BE2C (cell line): Measurements from ENCODE around the gene SLC8A1.
A peak's percentile ranks its signal among the peaks of the same experiment; 100 is the strongest.

Experiments
- DNase-seq: peaks from one replicate; pipeline ENCODE4 v3.0.0-alpha.2; 2020
- H3K27me3 ChIP-seq: fragments of 250-450 bp; sonication (Bioruptor Pico); 2 replicates; pipeline ENCODE4 v1.5.1; 2020; ENCODE audit warnings: mild to moderate bottlenecking
- H3K36me3 ChIP-seq: fragments of 250-450 bp; sonication (Bioruptor Pico); 2 replicates; pipeline ENCODE4 v1.5.1; 2020; ENCODE audit warnings: mild to moderate bottlenecking
- H3K4me1 ChIP-seq: fragments of 250-450 bp; sonication (Bioruptor Pico); 2 replicates; pipeline ENCODE4 v1.5.1; 2020
- H3K4me3 ChIP-seq: 2 replicates; pipeline ENCODE4 v1.5.1; 2011; ENCODE audit warnings: low read depth, low read length
- H3K9me3 ChIP-seq: fragments of 250-450 bp; sonication (Bioruptor Pico); 2 replicates; pipeline ENCODE4 v1.5.1; 2020
- TF ChIP-seq, protein P1 (sequence below): IDR thresholded peaks from 2 replicates; pipeline ENCODE4 v1.5.1; 2012; ENCODE audit warnings: mild to moderate bottlenecking, low read depth, low read length

The SLC8A1 gene

DNA sequence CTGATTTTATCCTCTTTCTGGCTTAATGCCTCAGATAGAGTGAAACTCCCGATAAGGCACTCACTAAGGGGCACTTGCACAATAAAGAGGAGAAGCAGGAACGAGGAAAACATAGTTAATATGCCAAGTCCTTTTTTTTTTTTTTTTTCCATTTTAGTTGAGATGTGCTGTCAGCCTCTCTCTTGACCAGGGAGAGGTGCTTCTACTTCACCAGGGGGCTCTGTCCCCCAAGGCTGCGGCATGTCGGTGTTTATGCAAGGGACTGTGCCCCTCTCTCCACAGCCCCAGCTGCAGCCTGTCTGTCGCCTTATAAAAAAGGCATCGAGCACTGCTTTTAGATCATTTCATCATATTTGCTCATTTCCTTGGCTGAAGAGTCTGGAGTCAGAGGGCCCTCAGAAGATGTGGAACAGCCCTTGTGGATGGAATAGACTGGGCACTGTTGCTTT is 178.1 kb downstream of the SLC8A1 start:
- no peaks in the 10 kb centered on the region for H3K27me3 ChIP-seq
- no peaks in the 10 kb centered on the region for H3K9me3 ChIP-seq
- H3K4me1 ChIP-seq, result peaks cover 12% of the 10 kb centered on the region
- TF ChIP-seq, protein P1, sequence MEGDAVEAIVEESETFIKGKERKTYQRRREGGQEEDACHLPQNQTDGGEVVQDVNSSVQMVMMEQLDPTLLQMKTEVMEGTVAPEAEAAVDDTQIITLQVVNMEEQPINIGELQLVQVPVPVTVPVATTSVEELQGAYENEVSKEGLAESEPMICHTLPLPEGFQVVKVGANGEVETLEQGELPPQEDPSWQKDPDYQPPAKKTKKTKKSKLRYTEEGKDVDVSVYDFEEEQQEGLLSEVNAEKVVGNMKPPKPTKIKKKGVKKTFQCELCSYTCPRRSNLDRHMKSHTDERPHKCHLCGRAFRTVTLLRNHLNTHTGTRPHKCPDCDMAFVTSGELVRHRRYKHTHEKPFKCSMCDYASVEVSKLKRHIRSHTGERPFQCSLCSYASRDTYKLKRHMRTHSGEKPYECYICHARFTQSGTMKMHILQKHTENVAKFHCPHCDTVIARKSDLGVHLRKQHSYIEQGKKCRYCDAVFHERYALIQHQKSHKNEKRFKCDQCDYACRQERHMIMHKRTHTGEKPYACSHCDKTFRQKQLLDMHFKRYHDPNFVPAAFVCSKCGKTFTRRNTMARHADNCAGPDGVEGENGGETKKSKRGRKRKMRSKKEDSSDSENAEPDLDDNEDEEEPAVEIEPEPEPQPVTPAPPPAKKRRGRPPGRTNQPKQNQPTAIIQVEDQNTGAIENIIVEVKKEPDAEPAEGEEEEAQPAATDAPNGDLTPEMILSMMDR, result no peak
- H3K4me3 ChIP-seq, result no peak overlapping the region
- DNase-seq, result no peak
- H3K36me3 ChIP-seq, result no peaks in the 10 kb centered on the region

DNA sequence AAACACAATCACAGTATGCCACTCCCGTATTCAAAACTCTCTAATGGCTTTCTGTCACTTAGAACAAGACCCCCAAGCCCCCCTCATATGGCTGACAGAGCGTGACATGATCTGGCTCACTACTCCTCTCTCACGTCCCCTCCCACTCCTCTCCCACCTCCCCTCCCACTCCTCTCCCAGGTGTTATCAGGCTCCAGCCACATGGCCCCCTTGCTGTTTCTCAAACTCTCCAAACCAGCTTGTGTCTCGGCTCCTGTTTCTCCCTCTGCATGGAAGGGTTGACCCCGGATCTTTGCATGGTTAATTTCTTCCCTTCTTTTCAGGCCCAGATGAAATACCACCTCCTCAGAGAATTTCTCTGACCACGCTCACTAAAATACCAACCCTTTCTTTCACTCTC is 180.8 kb downstream of the SLC8A1 start:
- H3K9me3 ChIP-seq, result no peaks in the 10 kb centered on the region
- peak; percentile 60 for DNase-seq
- no peaks in the 10 kb centered on the region for H3K27me3 ChIP-seq
- H3K4me3 ChIP-seq, result 0 out of 2 replicates have a peak overlapping the region, but pooled peaks have one; percentile 5
- no peaks in the 10 kb centered on the region for H3K36me3 ChIP-seq
- H3K4me1 ChIP-seq, result peaks cover 12% of the 10 kb centered on the region
- TF ChIP-seq, protein P1, result no peak

DNA sequence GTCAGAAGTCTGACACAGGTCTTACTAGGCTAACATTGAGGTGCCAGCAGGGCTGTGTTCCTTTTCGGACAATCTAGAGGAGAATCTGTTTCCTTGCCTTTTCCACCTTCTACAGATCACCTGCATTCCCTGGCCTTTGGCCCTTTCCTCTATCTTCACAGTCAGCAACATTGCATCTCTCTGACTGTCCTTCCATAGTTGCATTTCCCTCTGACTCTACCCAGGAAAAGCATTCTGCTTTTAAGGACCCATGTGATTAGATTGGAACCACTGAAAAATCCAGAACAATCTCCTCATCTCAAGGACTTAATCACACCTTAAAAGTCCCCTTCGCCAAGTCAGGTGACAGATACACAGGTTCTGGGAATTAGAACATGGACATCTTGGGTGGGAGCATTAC is 181.5 kb downstream of the SLC8A1 start:
- Histone ChIP-seq H3K27me3 (no peaks in the 10 kb centered on the region), H3K9me3 (no peaks in the 10 kb centered on the region), H3K4me1 (peaks cover 12% of the 10 kb centered on the region), H3K36me3 (no peaks in the 10 kb centered on the region), H3K4me3 (no peak overlapping the region)
- TF ChIP-seq, protein P1, result no peak
- no peak for DNase-seq

DNA sequence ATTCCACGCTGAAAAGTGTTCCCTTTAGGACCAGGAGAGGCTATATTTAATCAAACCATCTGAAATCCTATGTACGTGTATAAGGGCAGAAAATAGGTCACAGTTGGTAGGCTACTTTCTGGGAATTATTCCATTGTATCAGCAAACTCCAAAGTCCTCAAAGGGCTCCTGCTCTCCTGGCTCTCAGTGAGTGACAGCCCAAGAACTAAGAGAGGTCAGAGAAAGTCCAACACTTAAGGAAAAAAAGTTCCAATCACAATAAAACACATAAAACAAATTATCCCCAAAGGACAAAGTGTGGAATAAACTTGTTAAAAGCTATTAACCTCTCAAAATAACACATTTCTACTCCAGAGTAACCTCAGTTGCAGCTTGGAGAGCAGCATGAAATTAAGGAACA is 183.3 kb downstream of the SLC8A1 start:
- no peak overlapping the region for H3K4me3 ChIP-seq
- H3K36me3 ChIP-seq, result no peaks in the 10 kb centered on the region
- TF ChIP-seq, protein P1, result no peak
- peaks cover 12% of the 10 kb centered on the region for H3K4me1 ChIP-seq
- H3K27me3 ChIP-seq, result no peaks in the 10 kb centered on the region
- no peaks in the 10 kb centered on the region for H3K9me3 ChIP-seq
- no peak for DNase-seq

DNA sequence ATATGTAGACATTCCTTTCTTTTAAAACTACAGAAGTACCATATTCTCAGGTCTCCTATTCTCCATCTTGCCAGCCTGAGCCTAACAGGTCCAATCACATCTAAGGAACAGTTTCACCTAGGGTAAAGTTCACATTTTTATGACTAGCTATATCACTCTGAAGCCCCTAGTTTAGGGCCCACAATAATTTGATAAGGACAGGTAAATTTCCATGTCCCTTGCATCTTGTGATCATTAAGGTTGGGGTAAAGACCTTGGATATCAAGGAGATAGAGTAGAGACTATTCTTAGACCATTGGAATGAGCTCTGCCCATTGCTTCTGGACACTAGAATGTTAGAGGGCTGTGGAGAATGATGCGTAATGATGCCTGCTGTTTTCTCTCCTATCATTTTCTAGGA is 185.7 kb downstream of the SLC8A1 start:
- no peaks in the 10 kb centered on the region for H3K27me3 ChIP-seq
- H3K4me1 ChIP-seq, result peaks cover 8% of the 10 kb centered on the region
- no peaks in the 10 kb centered on the region for H3K9me3 ChIP-seq
- H3K4me3 ChIP-seq, result no peak overlapping the region
- no peak for DNase-seq
- TF ChIP-seq, protein P1, result no peak
- H3K36me3 ChIP-seq, result no peaks in the 10 kb centered on the region

DNA sequence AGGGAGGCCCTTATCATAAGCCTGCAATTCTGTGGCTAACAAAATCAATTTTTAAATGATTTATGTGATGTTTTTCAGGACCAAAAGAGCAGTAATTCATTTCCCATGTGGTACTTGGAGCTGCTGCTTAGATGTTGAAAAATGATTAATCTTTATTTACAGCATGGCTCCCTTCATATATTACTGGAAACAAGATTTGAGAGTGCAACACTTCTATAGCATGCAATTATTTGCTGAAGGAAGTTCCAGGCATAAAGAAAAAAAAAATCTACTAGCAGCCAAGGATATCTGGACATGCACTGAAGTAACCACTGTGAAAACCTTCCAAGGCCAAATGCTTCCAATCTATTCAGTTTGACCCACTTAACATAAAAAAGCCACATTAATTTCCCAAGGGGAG is 186.3 kb downstream of the SLC8A1 start:
- TF ChIP-seq, protein P1, result no peak
- peaks cover 2% of the 10 kb centered on the region; the same call in 1 of the 2 replicates for H3K4me1 ChIP-seq
- no peaks in the 10 kb centered on the region for H3K9me3 ChIP-seq
- no peak overlapping the region for H3K4me3 ChIP-seq
- no peaks in the 10 kb centered on the region for H3K36me3 ChIP-seq
- DNase-seq, result no peak
- H3K27me3 ChIP-seq, result no peaks in the 10 kb centered on the region
